Measurements from ENCODE around the gene REPS1. TPM values are rescaled to one million over a fixed set of nuclear protein-coding genes. Genes with fewer than 3 reads are reported as not detected.

Gene REPS1
- total and polyA plus RNA-seq, 2 donors from 2014 or later, result 33.4 to 37.0 TPM

DNA sequence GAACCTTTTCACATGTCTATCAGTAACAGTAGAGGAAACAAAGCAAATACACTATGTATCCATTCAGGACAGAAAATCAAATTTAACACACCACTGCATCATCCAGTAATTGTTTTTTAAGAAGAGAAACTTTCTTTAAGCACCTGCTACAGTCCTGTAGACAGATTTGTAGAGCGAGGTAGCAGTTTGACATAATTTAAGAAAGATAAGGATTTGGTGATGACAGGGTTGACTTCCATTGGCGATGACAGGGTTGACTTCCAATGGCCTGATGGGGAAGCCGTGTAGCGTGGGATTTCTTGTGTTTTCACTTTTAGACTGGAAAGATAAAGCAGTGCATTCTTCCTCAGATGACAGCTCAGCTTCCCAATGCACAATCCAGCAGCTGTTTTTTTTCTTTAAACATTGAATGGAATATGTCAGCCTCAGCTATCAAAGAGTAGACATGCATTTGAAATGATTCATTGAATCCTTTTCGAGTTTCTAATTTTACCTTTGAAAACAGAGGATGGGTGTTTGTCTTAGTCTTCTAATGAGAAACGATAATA lies 123.6 kb downstream of the REPS1 start:
- no peaks in the 10 kb centered on the region for H3K9me3 ChIP-seq (ENCODE audit: control insufficient read depth in 2 of 3, insufficient read depth in 1 of 3, low read length in 3 of 3)

DNA sequence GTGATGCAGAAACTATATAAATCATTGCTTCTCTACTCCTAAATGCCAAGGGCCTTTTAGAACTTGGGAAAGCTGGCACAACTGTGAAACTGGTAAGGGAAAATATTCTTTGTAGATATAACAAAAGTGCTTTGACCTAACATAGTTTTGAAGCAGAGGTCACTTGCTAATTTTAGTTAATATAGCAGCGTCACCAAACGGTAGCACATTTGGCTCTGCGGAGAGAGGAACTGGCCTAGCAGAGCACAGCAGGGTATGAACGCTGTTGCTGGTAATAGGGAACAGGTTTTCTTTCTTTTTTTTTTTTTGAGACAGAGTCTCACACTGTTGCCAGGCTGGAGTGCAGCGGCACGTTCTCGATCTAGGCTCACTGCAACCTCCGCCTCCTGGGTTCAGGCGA lies 124.7 kb downstream of the REPS1 start:
- Histone ChIP-seq H3K27me3 (ENCODE audit: control insufficient read depth, insufficient read depth, low read length) (no peaks in the 10 kb centered on the region), H3K4me1 (ENCODE audit: control insufficient read depth in 2 of 3, insufficient read depth in 2 of 3, low read depth in 1 of 3, low read length in 3 of 3) (no peaks in the 10 kb centered on the region), H3K27ac (ENCODE audit: low read depth in 2 of 2, low read length in 2 of 2) (no peak overlapping the region), H3K4me3 (ENCODE audit: low read length in 3 of 3) (no peak overlapping the region), H3K9me3 (ENCODE audit: control insufficient read depth in 2 of 3, insufficient read depth in 1 of 3, low read length in 3 of 3) (no peaks in the 10 kb centered on the region), H3K9ac (ENCODE audit: low read length in 3 of 3) (no peak overlapping the region), H3K36me3 (ENCODE audit: control insufficient read depth in 2 of 3, insufficient read depth in 3 of 3, low read length in 3 of 3) (no peaks in the 10 kb centered on the region)
- intact Hi-C loops (cut with DNase I), result no loop called here
- TF ChIP-seq, protein P1, sequence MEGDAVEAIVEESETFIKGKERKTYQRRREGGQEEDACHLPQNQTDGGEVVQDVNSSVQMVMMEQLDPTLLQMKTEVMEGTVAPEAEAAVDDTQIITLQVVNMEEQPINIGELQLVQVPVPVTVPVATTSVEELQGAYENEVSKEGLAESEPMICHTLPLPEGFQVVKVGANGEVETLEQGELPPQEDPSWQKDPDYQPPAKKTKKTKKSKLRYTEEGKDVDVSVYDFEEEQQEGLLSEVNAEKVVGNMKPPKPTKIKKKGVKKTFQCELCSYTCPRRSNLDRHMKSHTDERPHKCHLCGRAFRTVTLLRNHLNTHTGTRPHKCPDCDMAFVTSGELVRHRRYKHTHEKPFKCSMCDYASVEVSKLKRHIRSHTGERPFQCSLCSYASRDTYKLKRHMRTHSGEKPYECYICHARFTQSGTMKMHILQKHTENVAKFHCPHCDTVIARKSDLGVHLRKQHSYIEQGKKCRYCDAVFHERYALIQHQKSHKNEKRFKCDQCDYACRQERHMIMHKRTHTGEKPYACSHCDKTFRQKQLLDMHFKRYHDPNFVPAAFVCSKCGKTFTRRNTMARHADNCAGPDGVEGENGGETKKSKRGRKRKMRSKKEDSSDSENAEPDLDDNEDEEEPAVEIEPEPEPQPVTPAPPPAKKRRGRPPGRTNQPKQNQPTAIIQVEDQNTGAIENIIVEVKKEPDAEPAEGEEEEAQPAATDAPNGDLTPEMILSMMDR (IDR thresholded peaks at IDR 0.05; ENCODE audit: borderline replicate concordance, extremely low read depth, insufficient read depth), result no peak
- FAIRE-seq (no peak), DNase-seq (peak in 1 of 5 donors; percentile 22)

More for the DNA sequence above, 123.6 kb downstream of the REPS1 start:
- no peak overlapping the region for H3K4me3 ChIP-seq (ENCODE audit: low read length in 3 of 3)
- no peak for FAIRE-seq
- no peak overlapping the region for H3K9ac ChIP-seq (ENCODE audit: low read length in 3 of 3)
- DNase-seq, result no peak
- H3K27me3 ChIP-seq (ENCODE audit: control insufficient read depth, insufficient read depth, low read length), result no peaks in the 10 kb centered on the region
- H3K4me1 ChIP-seq (ENCODE audit: control insufficient read depth in 2 of 3, insufficient read depth in 2 of 3, low read depth in 1 of 3, low read length in 3 of 3), result no peaks in the 10 kb centered on the region
- H3K27ac ChIP-seq (ENCODE audit: low read depth in 2 of 2, low read length in 2 of 2), result no peak overlapping the region
- intact Hi-C loops (cut with DNase I), result no loop called here
- no peaks in the 10 kb centered on the region for H3K36me3 ChIP-seq (ENCODE audit: control insufficient read depth in 2 of 3, insufficient read depth in 3 of 3, low read length in 3 of 3)
- TF ChIP-seq, protein P1 (IDR thresholded peaks at IDR 0.05; ENCODE audit: borderline replicate concordance, extremely low read depth, insufficient read depth), result no peak

DNA sequence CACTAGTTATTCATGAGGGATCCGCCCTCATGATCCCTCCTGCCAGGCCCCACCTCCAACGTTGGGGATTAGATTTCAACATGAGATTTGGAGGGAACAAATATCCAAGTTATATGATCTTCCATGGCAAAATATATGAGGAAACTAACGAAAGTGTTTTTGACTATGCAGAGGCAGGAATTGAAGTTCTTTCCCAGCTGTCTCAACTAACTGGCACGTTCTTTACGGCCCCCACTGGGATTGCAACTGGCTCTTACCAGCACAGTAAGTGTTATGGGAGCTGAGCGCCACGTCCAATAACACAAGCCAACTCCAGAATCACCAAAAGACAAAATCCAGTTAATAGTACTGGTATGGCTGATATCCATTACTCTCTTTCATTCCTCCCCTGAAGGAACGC lies 125.6 kb downstream of the REPS1 start:
- Histone ChIP-seq H3K36me3 (ENCODE audit: control insufficient read depth in 2 of 3, insufficient read depth in 3 of 3, low read length in 3 of 3) (no peaks in the 10 kb centered on the region), H3K27ac (ENCODE audit: low read depth in 2 of 2, low read length in 2 of 2) (no peak overlapping the region)
- TF ChIP-seq, protein P1 (IDR thresholded peaks at IDR 0.05; ENCODE audit: borderline replicate concordance, extremely low read depth, insufficient read depth), result no peak

DNA sequence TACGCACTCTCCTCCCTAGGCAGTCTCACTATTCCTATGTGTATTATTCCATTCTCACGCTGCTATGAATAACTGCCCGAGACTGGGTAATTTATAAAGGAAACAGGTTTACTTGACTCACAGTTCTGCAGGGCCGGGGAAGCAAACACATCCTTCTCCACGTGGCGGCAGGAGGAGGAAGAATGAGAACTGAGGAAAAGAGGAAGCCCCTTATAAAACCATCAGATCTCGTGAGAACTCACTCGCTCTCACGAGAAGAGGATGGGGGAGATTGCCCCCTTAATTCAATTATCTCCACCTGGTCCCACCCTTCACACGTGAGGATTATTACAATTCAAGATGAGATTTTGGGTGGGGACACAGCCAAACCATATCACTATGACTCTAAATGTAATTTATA lies 130.3 kb downstream of the REPS1 start:
- H3K27ac ChIP-seq (ENCODE audit: low read depth in 2 of 2, low read length in 2 of 2), result no peak overlapping the region
- TF ChIP-seq, protein P1 (IDR thresholded peaks at IDR 0.05; ENCODE audit: borderline replicate concordance, extremely low read depth, insufficient read depth), result no peak
- DNase-seq (no peak), FAIRE-seq (no peak)
- H3K9me3 ChIP-seq (ENCODE audit: control insufficient read depth in 2 of 3, insufficient read depth in 1 of 3, low read length in 3 of 3), result no peaks in the 10 kb centered on the region
- no peaks in the 10 kb centered on the region for H3K36me3 ChIP-seq (ENCODE audit: control insufficient read depth in 2 of 3, insufficient read depth in 3 of 3, low read length in 3 of 3)
- H3K9ac ChIP-seq (ENCODE audit: low read length in 3 of 3), result no peak overlapping the region
- intact Hi-C loops (cut with DNase I), result no loop called here
- no peaks in the 10 kb centered on the region for H3K27me3 ChIP-seq (ENCODE audit: control insufficient read depth, insufficient read depth, low read length)
- no peaks in the 10 kb centered on the region for H3K4me1 ChIP-seq (ENCODE audit: control insufficient read depth in 2 of 3, insufficient read depth in 2 of 3, low read depth in 1 of 3, low read length in 3 of 3)
- no peak overlapping the region for H3K4me3 ChIP-seq (ENCODE audit: low read length in 3 of 3)

More for the DNA sequence above, 125.6 kb downstream of the REPS1 start:
- H3K9ac ChIP-seq (ENCODE audit: low read length in 3 of 3), result no peak overlapping the region
- no peak overlapping the region for H3K4me3 ChIP-seq (ENCODE audit: low read length in 3 of 3)
- H3K27me3 ChIP-seq (ENCODE audit: control insufficient read depth, insufficient read depth, low read length), result no peaks in the 10 kb centered on the region
- FAIRE-seq (no peak), DNase-seq (no peak)
- no peaks in the 10 kb centered on the region for H3K4me1 ChIP-seq (ENCODE audit: control insufficient read depth in 2 of 3, insufficient read depth in 2 of 3, low read depth in 1 of 3, low read length in 3 of 3)
- H3K9me3 ChIP-seq (ENCODE audit: control insufficient read depth in 2 of 3, insufficient read depth in 1 of 3, low read length in 3 of 3), result no peaks in the 10 kb centered on the region
- intact Hi-C loops (cut with DNase I), result no loop called here

Data from kidney (tissue), 14 donors.